ENCODE results near the gene MBD2.

DNA sequence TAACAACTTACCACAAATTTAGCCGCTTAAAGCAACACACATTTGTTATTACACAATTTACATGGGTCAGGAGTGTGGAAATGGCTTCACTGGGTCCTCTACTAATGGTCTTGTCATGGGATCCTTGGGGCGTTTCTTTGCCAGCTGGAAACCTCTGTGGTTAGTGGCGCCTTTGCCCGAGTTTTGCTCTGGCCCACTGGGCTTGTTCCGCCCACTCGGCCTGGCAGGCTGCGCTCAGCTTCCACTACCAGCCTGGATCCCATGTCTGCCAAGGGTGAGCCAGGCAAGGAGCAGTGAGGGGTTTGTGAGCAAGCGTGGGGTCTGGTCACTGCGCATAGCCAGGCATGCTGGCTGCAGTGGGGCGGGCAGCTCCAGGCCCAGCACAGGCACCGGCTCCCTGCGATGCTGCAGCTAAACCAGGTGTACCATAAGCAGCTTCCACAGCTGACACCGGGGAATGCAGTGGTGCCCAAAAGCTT is 16.2 kb upstream of the MBD2 start:
- TF ChIP-seq, protein P1, sequence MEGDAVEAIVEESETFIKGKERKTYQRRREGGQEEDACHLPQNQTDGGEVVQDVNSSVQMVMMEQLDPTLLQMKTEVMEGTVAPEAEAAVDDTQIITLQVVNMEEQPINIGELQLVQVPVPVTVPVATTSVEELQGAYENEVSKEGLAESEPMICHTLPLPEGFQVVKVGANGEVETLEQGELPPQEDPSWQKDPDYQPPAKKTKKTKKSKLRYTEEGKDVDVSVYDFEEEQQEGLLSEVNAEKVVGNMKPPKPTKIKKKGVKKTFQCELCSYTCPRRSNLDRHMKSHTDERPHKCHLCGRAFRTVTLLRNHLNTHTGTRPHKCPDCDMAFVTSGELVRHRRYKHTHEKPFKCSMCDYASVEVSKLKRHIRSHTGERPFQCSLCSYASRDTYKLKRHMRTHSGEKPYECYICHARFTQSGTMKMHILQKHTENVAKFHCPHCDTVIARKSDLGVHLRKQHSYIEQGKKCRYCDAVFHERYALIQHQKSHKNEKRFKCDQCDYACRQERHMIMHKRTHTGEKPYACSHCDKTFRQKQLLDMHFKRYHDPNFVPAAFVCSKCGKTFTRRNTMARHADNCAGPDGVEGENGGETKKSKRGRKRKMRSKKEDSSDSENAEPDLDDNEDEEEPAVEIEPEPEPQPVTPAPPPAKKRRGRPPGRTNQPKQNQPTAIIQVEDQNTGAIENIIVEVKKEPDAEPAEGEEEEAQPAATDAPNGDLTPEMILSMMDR (IDR thresholded peaks at IDR 0.05 in 2 of 3, conservative IDR thresholded peaks at IDR 0.05 in 1 of 3; ENCODE audit: borderline replicate concordance in 1 of 3, insufficient read depth in 1 of 3, low read depth in 2 of 3, low read length in 2 of 3), result no peak
- no peak for TF ChIP-seq EZH2 (IDR thresholded peaks at IDR 0.05)
- no peak for TF ChIP-seq ZFX (IDR thresholded peaks at IDR 0.05)

Measured in HCT116 (cell line).